Transverse colon (tissue), 4 donors: Measurements from ENCODE around the gene TIPARP.

ENCODE experiments used
- EP300 ChIP-seq: sonication (generic); formaldehyde crosslinking; IDR thresholded peaks from one replicate; pipeline ENCODE4 v1.6.1; 2017; ENCODE audit warnings: antibody characterized with exemption, low read depth
- POLR2A ChIP-seq: fragments of 450-650 bp; IDR thresholded peaks from one replicate; pipeline ENCODE4 v1.6.1; 2016; ENCODE audit warnings: antibody characterized with exemption, mild to moderate bottlenecking, moderate library complexity
- POLR2AphosphoS5 ChIP-seq, 3 donors: sonication (generic); formaldehyde crosslinking; IDR thresholded peaks; one replicate each; pipeline ENCODE4 v1.6.1; 2016; ENCODE audit warnings: antibody characterized with exemption in 3 of 3
- TF ChIP-seq, protein P1 (sequence below), 5 experiments: fragments of 200-600 bp in 3 of 5; fragments of 450-650 bp in 2 of 5; sonication (generic) in 3 of 5; IDR thresholded peaks; 1 replicate in 2 of 5; 2 replicates in 3 of 5; pipeline ENCODE4 v1.5.1; 2016 to 2017; ENCODE audit warnings: antibody characterized with exemption in 5 of 5, inconsistent platforms in 3 of 5, mild to moderate bottlenecking in 2 of 5, moderate library complexity in 1 of 5

DNA sequence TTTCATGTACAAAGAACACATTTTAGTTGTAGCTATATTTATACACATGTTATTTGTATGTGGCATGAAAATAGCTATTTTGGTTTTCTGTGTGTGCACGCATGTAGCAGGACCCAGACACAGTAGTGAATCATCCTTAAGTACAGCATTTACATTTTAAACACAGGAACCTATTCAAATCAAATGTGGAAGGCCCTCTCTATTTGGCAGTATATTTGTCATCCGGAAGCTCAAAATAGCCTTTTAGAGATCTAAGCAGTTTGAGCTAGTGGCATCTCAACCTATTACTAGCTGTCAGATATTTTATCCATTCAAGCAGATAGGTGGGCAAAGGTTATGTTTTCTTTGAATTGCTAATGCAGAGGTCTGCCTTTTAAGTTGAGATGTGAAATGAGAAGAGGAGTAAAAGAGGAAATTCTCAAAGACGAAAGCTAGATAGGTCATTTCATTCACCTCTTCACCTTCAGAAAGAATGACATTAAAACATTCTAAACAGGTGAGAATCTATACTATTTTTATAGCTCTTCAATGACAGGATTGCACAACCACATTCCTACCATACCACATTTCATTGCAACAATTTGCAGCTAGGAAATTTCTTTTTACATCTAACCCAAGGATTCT is 46.3 kb upstream of the TIPARP start:
- TF ChIP-seq, protein P1, sequence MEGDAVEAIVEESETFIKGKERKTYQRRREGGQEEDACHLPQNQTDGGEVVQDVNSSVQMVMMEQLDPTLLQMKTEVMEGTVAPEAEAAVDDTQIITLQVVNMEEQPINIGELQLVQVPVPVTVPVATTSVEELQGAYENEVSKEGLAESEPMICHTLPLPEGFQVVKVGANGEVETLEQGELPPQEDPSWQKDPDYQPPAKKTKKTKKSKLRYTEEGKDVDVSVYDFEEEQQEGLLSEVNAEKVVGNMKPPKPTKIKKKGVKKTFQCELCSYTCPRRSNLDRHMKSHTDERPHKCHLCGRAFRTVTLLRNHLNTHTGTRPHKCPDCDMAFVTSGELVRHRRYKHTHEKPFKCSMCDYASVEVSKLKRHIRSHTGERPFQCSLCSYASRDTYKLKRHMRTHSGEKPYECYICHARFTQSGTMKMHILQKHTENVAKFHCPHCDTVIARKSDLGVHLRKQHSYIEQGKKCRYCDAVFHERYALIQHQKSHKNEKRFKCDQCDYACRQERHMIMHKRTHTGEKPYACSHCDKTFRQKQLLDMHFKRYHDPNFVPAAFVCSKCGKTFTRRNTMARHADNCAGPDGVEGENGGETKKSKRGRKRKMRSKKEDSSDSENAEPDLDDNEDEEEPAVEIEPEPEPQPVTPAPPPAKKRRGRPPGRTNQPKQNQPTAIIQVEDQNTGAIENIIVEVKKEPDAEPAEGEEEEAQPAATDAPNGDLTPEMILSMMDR (IDR thresholded peaks at IDR 0.05), result no peak
- TF ChIP-seq POLR2A (no peak), EP300 (no peak), POLR2AphosphoS5 (IDR thresholded peaks at IDR 0.05) (no peak)
